Heart left ventricle (tissue), 13 donors: ENCODE measurements around the gene ALG10.

Experiments
- POLR2A ChIP-seq, 2 donors: fragments of 450-650 bp; IDR thresholded peaks; one replicate each; pipeline ENCODE4 v1.6.1; 2017; ENCODE audit warnings: antibody characterized with exemption in 2 of 2, mild to moderate bottlenecking in 2 of 2, moderate library complexity in 2 of 2
- TF ChIP-seq, protein P1 (sequence below), 12 donors: fragments of 200-600 bp; sonication (generic) in 4 of 12; IDR thresholded peaks; one replicate each; pipeline versions ENCODE4 v1.5.0 to v1.8.0; 2018 to 2022; ENCODE audit warnings: antibody characterized with exemption in 12 of 12, mild to moderate bottlenecking in 5 of 12
- donor health status: ischemic (EF 13 %, LVEDD 7.1; RV severe dilation, severe dysfunction).
- donor health status: DM: no; HTN: yes; CAD: no.
- donor health status: DM: no; HTN: no; CAD: no.
- donor health status: ischemic (EF 25% LVEDD 6.9; RV normal size, moderate dysfunction).
- donor health status: ischemic (EF 25% LVEDD 5.7; RV mildly dilated, moderate dysfunction).
- donor health status: ischemic (EF 35%, LVEDD 5.7; RV mildly dilated, moderate dysfunction).
- donor health status: nonischemic (EF 11% LVEDD 7.7; RV severe dilation, severe dysfunction).
- donor health status: DM: yes; HTN: yes; CAD: no.
- donor health status: PGD.
- donor health status: ischemic (EF 29% LVEDD 5.4; RV normal size, mild dysfunction).
- donor health status: nonischemic (EF 23%, LVEDD 6.1; RV moderate dilation, normal function).

- TF ChIP-seq, protein P1, sequence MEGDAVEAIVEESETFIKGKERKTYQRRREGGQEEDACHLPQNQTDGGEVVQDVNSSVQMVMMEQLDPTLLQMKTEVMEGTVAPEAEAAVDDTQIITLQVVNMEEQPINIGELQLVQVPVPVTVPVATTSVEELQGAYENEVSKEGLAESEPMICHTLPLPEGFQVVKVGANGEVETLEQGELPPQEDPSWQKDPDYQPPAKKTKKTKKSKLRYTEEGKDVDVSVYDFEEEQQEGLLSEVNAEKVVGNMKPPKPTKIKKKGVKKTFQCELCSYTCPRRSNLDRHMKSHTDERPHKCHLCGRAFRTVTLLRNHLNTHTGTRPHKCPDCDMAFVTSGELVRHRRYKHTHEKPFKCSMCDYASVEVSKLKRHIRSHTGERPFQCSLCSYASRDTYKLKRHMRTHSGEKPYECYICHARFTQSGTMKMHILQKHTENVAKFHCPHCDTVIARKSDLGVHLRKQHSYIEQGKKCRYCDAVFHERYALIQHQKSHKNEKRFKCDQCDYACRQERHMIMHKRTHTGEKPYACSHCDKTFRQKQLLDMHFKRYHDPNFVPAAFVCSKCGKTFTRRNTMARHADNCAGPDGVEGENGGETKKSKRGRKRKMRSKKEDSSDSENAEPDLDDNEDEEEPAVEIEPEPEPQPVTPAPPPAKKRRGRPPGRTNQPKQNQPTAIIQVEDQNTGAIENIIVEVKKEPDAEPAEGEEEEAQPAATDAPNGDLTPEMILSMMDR (IDR thresholded peaks at IDR 0.05) = no peak
- no peak for TF ChIP-seq POLR2A (IDR thresholded peaks at IDR 0.05)
Measured at GRCh38 chr12:34021071-34021470, 1.2 kb upstream of the ALG10 start.
